OCI-LY7 (cell line): ENCODE data around the gene MT1A. TPM values are rescaled to one million over a fixed set of nuclear protein-coding genes. Genes with fewer than 3 reads are reported as not detected.

Source experiments
- BruUV-seq: library from RNA; stranded (reverse); fragments of 400-500 nt; replicated peaks from 2 replicates; lab custom pipeline; 2021; lab: Mats Ljungman, UMichigan
- CTCF ChIA-PET: fragments of 300-600 bp; sonication (Branson Sonifier 250); formaldehyde crosslinking; loops from one replicate; lab custom pipeline; 2022; ENCODE audit warnings: antibody characterized with exemption; ENCODE audit not compliant: unreplicated experiment; lab: Charles Lee
- POLR2A ChIA-PET: fragments of 300-600 bp; sonication (Branson Sonifier 250); formaldehyde crosslinking; loops from one replicate; lab custom pipeline; 2022; ENCODE audit warnings: antibody characterized with exemption; lab: Charles Lee
- DNase-seq: peaks from one replicate; pipeline ENCODE4 v3.0.0-alpha.2; 2015; ENCODE audit warnings: low spot score
- H2AFZ ChIP-seq: fragments of 200-600 bp; sonication (generic), shearing (Covaris generic); 2 replicates; pipeline ENCODE4 v1.6.1; 2014; ENCODE audit warnings: mild to moderate bottlenecking, antibody characterized with exemption, low read length, moderate library complexity
- H3K27ac ChIP-seq: fragments of 200-600 bp; sonication (generic); 2 replicates; pipeline ENCODE4 v1.5.1; 2014; ENCODE audit warnings: mixed run types, low read depth, mild to moderate bottlenecking, moderate library complexity, low read length, inconsistent platforms; ENCODE audit not compliant: poor library complexity, severe bottlenecking
- H3K36me3 ChIP-seq: fragments of 200-600 bp; sonication (generic); 2 replicates; pipeline ENCODE4 v1.6.1; 2014; ENCODE audit warnings: mild to moderate bottlenecking, antibody characterized with exemption, low read length, moderate library complexity, mixed read lengths; ENCODE audit not compliant: insufficient read depth
- H3K4me1 ChIP-seq: fragments of 200-600 bp; sonication (generic); 2 replicates; pipeline ENCODE4 v1.5.1; 2014; ENCODE audit warnings: mild to moderate bottlenecking, low read length; ENCODE audit not compliant: insufficient read depth, poor library complexity, severe bottlenecking
- H3K4me2 ChIP-seq: fragments of 200-600 bp; sonication (generic); 2 replicates; pipeline ENCODE4 v1.6.1; 2014; ENCODE audit warnings: mild to moderate bottlenecking, low read length
- H3K4me3 ChIP-seq: fragments of 200-600 bp; sonication (generic); 2 replicates; pipeline ENCODE4 v1.5.1; 2014; ENCODE audit warnings: mild to moderate bottlenecking, low read depth, low read length; ENCODE audit not compliant: poor library complexity, severe bottlenecking
- H3K79me2 ChIP-seq: fragments of 200-600 bp; sonication (generic); 2 replicates; pipeline ENCODE4 v1.6.1; 2016; ENCODE audit warnings: low read depth, mild to moderate bottlenecking, low read length, moderate library complexity, mixed read lengths; ENCODE audit not compliant: insufficient read depth
- H3K9me2 ChIP-seq: fragments of 200-600 bp; sonication (generic); 2 replicates; pipeline ENCODE4 v1.6.1; 2016; ENCODE audit warnings: mild to moderate bottlenecking, low read length, mixed read lengths; ENCODE audit not compliant: insufficient read depth
- H3K9me3 ChIP-seq: fragments of 200-600 bp; sonication (generic); 2 replicates; pipeline ENCODE4 v1.6.1; 2014; ENCODE audit warnings: mild to moderate bottlenecking, mixed run types, low read length, mixed read lengths
- H4K20me1 ChIP-seq: fragments of 200-600 bp; sonication (generic); 2 replicates; pipeline ENCODE4 v1.6.1; 2014; ENCODE audit warnings: mild to moderate bottlenecking, antibody characterized with exemption, low read length, moderate library complexity, mixed read lengths; ENCODE audit not compliant: insufficient read depth
- CTCF ChIP-seq: fragments of 200-600 bp; sonication (generic); conservative IDR thresholded peaks from 2 replicates; pipeline ENCODE4 v1.5.1; 2014; ENCODE audit warnings: mild to moderate bottlenecking, antibody characterized with exemption, low read length, moderate library complexity, mixed read lengths
- EZH2phosphoT487 ChIP-seq: fragments of 200-600 bp; sonication (generic); IDR thresholded peaks from 2 replicates; pipeline ENCODE4 v1.6.1; 2018; ENCODE audit warnings: low read depth, borderline replicate concordance, mild to moderate bottlenecking, mixed run types, antibody characterized with exemption, low read length, moderate library complexity, mixed read lengths
- intact Hi-C: fragments of 100-400 bp; cut with micrococcal nuclease; formaldehyde crosslinking; loops from one replicate; pipeline ENCODE4 v1.10.0; 2022; ENCODE audit not compliant: unreplicated experiment
- total RNA-seq, 2 experiments: library from RNA; depleted of rRNA in 1 of 2; stranded (reverse); fragments of >200 nt in 1 of 2; shearing (Covaris generic) in 1 of 2; gene quantifications; 2 replicates each; pipeline ENCODE4 v1.2.3, GENCODE V29; 2014 to 2022

MT1A gene
- total RNA-seq, 2 experiments from 2014 or later = not detected

- Histone ChIP-seq H3K4me3 (no peak within 1 kb of the TSS), H2AFZ (no peak within 1 kb of the TSS), H3K9me2 (no peaks in the 10 kb centered on the region), H3K9me3 (no peaks in the 10 kb centered on the region), H3K4me2 (no peak within 1 kb of the TSS), H3K36me3 (no peaks in the 10 kb centered on the region), H3K4me1 (no peaks in the 10 kb centered on the region), H3K79me2 (no peaks in the 10 kb centered on the region), H4K20me1 (no peaks in the 10 kb centered on the region), H3K27ac (no peak within 1 kb of the TSS)
- no peak for DNase-seq
- TF ChIP-seq CTCF (no peak), EZH2phosphoT487 (no peak)
- ChIA-PET CTCF (no interaction called here), POLR2A (no interaction called here)
- BruUV-seq = no TSS peak
- intact Hi-C loops = no loop called here
Measured at GRCh38 chr16:56669005-56669839, 30.8 kb downstream of the MT1A start, which contains the start of gene MT1H. MT1H (plus strand) TSS chr16:56669814; CDS start chr16:56669885, 71 bp downstream.

- Histone ChIP-seq H3K4me1 (no peaks in the 10 kb centered on the region), H4K20me1 (no peaks in the 10 kb centered on the region), H3K36me3 (no peaks in the 10 kb centered on the region), H3K27ac (no peak overlapping the region), H2AFZ (no peak overlapping the region), H3K4me2 (no peak overlapping the region), H3K9me3 (no peaks in the 10 kb centered on the region), H3K79me2 (no peaks in the 10 kb centered on the region), H3K4me3 (no peak overlapping the region), H3K9me2 (no peaks in the 10 kb centered on the region)
- ChIA-PET CTCF (no interaction called here), POLR2A (interaction anchor here (0.6 kb wide), 1 partner anchor 51 kb away, joined by 3 read pairs; no protein-coding TSS in a partner anchor)
- intact Hi-C loops = no loop called here
- TF ChIP-seq CTCF (no peak), EZH2phosphoT487 (no peak)
- no TSS peak for BruUV-seq
- DNase-seq = no peak
Measured at GRCh38 chr16:56669840-56670619, 31.6 kb downstream of the MT1A start.
